ENCODE results near the gene KCTD16.

KCTD16 gene

GRCh38 chr5:144414202-144415029 lies 243.7 kb downstream of the KCTD16 start:
- no peak for ATAC-seq

DNA sequence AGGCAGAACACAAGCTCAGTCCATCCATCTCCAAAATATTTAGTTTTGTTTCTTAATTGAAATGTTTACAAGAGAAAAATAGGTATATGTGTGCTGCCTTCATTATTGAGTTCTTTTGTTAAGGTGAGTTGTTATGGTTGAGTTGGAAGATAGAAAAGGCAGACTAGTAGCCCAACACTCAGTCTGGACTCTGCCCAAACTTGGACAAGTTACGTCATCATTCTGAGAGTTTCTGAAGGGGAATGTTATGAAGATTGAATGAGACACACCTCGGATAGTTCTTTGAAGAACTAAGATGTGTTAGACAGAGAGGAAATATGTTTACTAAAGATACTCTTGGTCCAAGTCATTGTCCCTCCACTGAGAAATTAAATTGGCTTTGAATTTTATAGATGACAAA lies 245.5 kb downstream of the KCTD16 start:
- no peak for ATAC-seq

- ATAC-seq: no peak
Measured at GRCh38 chr5:144418719-144419118, 248.0 kb downstream of the KCTD16 start.

- no peak for ATAC-seq
Measured at GRCh38 chr5:144421411-144421810, 250.7 kb downstream of the KCTD16 start.

- ATAC-seq: no peak
Measured at GRCh38 chr5:144422018-144422727, 251.5 kb downstream of the KCTD16 start.

- ATAC-seq: no peak
Measured at GRCh38 chr5:144427866-144428265, 257.2 kb downstream of the KCTD16 start.

DNA sequence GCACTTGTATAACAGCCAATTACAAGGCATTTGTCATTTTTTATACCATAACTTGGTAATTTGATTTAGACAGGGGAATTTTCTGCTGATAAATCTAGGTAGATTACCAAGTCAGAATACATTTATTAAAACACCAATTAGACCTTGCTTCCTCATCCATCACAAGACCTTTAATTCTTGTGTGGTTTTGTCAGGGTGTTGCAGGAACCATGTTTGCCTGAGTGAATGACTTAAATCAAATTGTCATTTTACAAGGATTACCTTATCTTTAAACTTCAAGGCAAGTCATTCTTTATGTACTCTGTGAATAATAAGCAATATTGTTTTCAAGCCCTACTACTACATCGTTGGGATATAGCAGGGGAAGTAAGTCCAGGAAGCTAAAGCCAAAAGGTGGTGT lies 257.7 kb downstream of the KCTD16 start:
- ATAC-seq: no peak

- ATAC-seq: no peak
Measured at GRCh38 chr5:144429405-144429804, 258.7 kb downstream of the KCTD16 start.

DNA sequence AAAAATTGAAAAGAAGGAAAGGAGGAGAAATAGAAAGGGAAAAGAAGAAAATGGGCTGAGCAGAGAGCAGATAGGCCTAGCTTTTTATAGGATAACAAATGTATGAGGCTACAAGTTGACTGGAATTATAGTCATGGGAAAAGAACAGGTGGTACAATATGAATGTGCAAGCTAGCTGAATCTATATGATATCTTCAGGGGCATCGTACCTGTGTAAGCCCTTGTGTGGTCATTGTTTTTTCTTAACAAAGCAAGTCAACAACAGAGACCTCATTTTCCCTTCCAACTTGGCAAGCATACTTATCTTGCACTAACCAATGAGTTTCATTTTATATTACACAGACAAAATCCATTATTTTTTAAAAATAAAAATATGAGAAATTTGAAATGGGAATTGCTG lies 259.2 kb downstream of the KCTD16 start:
- no peak for ATAC-seq

GRCh38 chr5:144433140-144433822 lies 262.6 kb downstream of the KCTD16 start:
- ATAC-seq: no peak

- no peak for ATAC-seq
Measured at GRCh38 chr5:144433893-144434292, 263.2 kb downstream of the KCTD16 start.

- no peak for ATAC-seq
Measured at GRCh38 chr5:144436007-144436406, 265.3 kb downstream of the KCTD16 start.

- ATAC-seq: no peak
Measured at GRCh38 chr5:144438237-144438636, 267.6 kb downstream of the KCTD16 start.

DNA sequence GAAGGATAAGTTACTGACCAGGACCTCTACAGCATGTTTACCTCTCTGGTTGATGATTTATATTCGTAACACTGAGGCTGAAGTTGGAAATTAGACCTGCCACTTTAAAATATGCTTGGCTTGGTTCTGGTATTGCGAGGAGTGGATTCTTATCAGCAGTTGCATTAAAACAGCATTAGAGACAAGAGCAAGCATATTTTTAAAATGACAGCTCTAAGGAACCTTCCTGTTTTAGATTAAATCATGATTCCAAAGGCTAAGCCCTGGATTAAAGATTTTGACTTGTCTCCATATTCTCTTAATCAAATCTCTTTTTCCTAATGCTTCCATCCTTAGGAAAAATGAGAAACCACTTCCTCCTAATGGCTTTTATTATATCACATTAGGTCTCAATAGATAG lies 277.8 kb downstream of the KCTD16 start:
- ATAC-seq: no peak

DNA sequence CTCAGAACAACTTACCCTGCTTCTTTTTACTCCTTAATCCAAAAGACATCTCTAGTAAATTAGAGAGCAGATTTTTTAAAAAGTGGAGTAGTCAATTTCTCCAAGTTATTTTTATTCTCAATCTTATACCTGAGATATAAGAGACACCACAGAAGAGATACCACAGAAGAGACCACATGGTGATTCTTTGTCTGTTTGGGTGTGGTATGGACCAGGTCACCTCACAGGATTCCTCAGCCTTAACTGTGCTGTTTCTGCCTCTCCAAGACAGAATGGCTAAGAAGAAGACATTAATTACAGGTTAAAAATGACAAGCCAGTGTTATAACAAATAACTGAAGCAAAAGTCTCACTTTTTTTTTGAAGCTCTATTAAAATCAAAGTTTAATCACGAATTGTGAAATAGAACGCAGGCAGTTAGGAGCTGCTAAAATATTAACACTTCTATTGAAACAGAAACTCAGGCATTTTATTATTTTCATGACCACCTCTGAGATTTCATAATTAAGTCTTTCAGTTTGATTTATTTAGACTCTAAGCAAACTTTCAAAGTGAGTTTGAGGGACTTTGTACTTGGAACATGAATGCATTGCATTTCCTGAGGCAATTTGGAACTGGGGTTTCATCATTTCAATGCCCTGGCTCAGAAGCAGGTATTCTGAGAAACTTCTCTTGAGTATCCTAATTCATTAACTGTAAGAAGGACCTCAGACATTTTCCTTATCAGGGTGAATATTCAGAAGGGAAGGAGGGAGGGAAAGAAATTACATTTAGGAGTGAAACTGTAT lies 280.7 kb downstream of the KCTD16 start:
- no peak for ATAC-seq

DNA sequence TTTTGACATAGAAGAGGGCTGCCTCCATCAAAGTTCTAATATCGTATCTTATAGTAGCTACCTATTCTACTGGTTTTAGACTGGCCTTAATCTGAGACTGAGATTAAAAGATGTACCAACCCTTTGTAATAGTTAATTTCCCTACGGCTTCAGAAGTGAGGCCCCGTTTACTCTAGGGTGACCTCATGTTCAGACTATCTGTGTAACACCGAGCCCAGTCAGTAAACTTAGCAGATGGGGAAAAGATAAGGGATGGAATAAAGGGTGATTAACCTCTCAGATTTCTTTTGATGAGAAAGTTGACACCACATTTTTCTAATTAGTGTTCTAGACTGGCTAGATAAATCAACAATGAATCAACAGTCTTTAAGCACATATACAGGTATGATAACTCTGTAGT lies 283.1 kb downstream of the KCTD16 start:
- ATAC-seq: no peak

- ATAC-seq: no peak
Measured at GRCh38 chr5:144457160-144457559, 286.5 kb downstream of the KCTD16 start.

DNA sequence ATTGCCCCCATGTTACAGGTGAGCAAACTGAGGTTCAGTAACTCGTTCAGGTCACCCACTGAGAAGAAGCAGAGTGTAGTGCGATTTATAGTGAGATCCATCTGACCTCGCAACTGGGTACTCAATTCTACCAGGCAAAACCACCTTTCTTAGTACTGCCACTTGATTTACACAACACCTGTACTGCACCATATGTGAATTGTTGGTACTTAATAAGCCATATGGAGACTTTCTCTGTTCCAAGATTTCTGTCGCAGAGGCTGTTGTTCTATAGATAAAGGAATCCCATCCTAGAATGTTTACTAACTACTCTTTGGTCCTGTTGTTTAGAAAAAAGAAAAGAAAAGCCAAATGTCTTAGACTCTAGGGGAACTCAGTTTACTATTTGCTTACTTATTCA lies 287.5 kb downstream of the KCTD16 start:
- no peak for ATAC-seq

- no peak for ATAC-seq
Measured at GRCh38 chr5:144460600-144460999, 289.9 kb downstream of the KCTD16 start.

- ATAC-seq: no peak
Measured at GRCh38 chr5:144462577-144462976, 291.9 kb downstream of the KCTD16 start.

DNA sequence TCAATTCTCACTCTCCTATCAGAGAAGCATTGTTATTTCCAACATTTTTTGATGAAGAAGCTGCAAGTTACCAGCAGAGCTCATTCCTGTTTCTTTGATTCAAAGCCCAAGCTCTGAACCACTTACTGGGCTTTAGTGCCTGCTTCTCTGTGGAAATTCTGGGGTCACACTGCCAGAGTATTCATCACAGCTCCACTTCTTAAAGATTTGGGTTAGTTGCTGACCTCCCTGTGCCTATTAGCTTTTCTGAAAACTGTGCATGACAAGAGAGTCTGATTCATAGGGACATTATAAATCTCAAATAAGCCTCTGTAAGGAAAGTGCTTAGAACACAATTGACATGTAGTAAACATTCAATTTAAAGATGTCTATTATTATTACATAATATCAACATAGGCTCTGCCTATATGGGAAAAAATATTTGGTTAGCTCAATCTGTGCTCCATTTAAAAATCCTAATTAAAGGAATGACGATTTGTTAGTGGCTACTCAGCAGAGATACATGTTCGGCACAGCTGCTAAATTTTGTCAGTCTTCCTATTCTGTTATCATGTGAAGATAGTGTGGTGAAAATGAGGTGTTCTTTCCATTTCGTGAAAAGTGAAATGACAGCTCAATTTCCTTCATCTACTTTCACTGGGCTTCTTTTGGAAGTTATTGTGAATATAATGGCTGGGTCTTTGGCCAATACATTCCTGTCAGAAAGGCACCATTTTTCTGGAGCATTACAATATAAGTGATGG lies 293.0 kb downstream of the KCTD16 start:
- ATAC-seq: no peak

- ATAC-seq: no peak
Measured at GRCh38 chr5:144464306-144464705, 293.6 kb downstream of the KCTD16 start.
